ENCODE measurements around the gene SLC48A1.
A peak's percentile ranks its signal among the peaks of the same experiment; 100 is the strongest.
"Not testable (repeated sequence)": the region's sequence is repeated elsewhere in the genome, so short reads cannot be mapped to it uniquely, and the experiment has no call there.

The SLC48A1 gene

GRCh38 chr12:47808050-47808449, 35.0 kb downstream of the SLC48A1 start:
- Histone ChIP-seq H3K27me3 (ENCODE audit: control insufficient read depth in 2 of 2, insufficient read depth in 2 of 2, low read length in 2 of 2) (no peaks in the 10 kb centered on the region), H3K36me3 (ENCODE audit: control insufficient read depth in 2 of 2, insufficient read depth in 2 of 2, low read length in 2 of 2) (no peaks in the 10 kb centered on the region), H3K4me3 (ENCODE audit: low read length in 2 of 2) (no peak overlapping the region), H3K9ac (ENCODE audit: low read depth in 1 of 2, low read length in 2 of 2) (peak overlapping the region in 1 of 2 donors; percentile 60), H3K4me1 (ENCODE audit: control insufficient read depth in 2 of 2, insufficient read depth in 2 of 2, low read length in 2 of 2) (peaks cover 46 to 57% of the 10 kb centered on the region in 2 donors), H3K9me3 (ENCODE audit: control insufficient read depth in 2 of 2, low read length in 2 of 2) (no peaks in the 10 kb centered on the region), H3K27ac (ENCODE audit: low read depth in 2 of 2, low read length in 2 of 2) (peak overlapping the region; percentile 60 to 78)

- peak overlapping the region in 1 of 2 donors; percentile 44 for H3K4me3 ChIP-seq (ENCODE audit: low read length in 2 of 2)
Observed at GRCh38 chr12:47808574-47809365, 35.7 kb downstream of the SLC48A1 start.

GRCh38 chr12:47809518-47809917, 36.5 kb downstream of the SLC48A1 start:
- H3K9me3 ChIP-seq (ENCODE audit: control insufficient read depth in 2 of 2, low read length in 2 of 2), result not testable (repeated sequence)

More at GRCh38 chr12:47808574-47809365, 35.7 kb downstream of the SLC48A1 start:
- Histone ChIP-seq H3K9me3 (ENCODE audit: control insufficient read depth in 2 of 2, low read length in 2 of 2) (no peaks in the 10 kb centered on the region), H3K9ac (ENCODE audit: low read depth in 1 of 2, low read length in 2 of 2) (peak overlapping the region in 1 of 2 donors; percentile 60), H3K27ac (ENCODE audit: low read depth in 2 of 2, low read length in 2 of 2) (peak overlapping the region; percentile 60 to 78), H3K36me3 (ENCODE audit: control insufficient read depth in 2 of 2, insufficient read depth in 2 of 2, low read length in 2 of 2) (no peaks in the 10 kb centered on the region), H3K4me1 (ENCODE audit: control insufficient read depth in 2 of 2, insufficient read depth in 2 of 2, low read length in 2 of 2) (peaks cover 50 to 59% of the 10 kb centered on the region in 2 donors), H3K27me3 (ENCODE audit: control insufficient read depth in 2 of 2, insufficient read depth in 2 of 2, low read length in 2 of 2) (no peaks in the 10 kb centered on the region)

GRCh38 chr12:47811072-47811396, 38.0 kb downstream of the SLC48A1 start:
- Histone ChIP-seq H3K9me3 (ENCODE audit: control insufficient read depth in 2 of 2, low read length in 2 of 2) (no peaks in the 10 kb centered on the region), H3K4me1 (ENCODE audit: control insufficient read depth in 2 of 2, insufficient read depth in 2 of 2, low read length in 2 of 2) (peaks cover 58 to 61% of the 10 kb centered on the region in 2 donors), H3K9ac (ENCODE audit: low read depth in 1 of 2, low read length in 2 of 2) (peak overlapping the region; percentile 13 to 35), H3K36me3 (ENCODE audit: control insufficient read depth in 2 of 2, insufficient read depth in 2 of 2, low read length in 2 of 2) (no peaks in the 10 kb centered on the region), H3K27ac (ENCODE audit: low read depth in 2 of 2, low read length in 2 of 2) (peak overlapping the region; percentile 25 to 94), H3K27me3 (ENCODE audit: control insufficient read depth in 2 of 2, insufficient read depth in 2 of 2, low read length in 2 of 2) (no peaks in the 10 kb centered on the region), H3K4me3 (ENCODE audit: low read length in 2 of 2) (peak overlapping the region in 1 of 2 donors; percentile 4)

More at GRCh38 chr12:47809518-47809917, 36.5 kb downstream of the SLC48A1 start:
- peak overlapping the region in 1 of 2 donors; percentile 94 for H3K27ac ChIP-seq (ENCODE audit: low read depth in 2 of 2, low read length in 2 of 2)
- not testable (repeated sequence) for H3K27me3 ChIP-seq (ENCODE audit: control insufficient read depth in 2 of 2, insufficient read depth in 2 of 2, low read length in 2 of 2); H3K9ac ChIP-seq (ENCODE audit: low read depth in 1 of 2, low read length in 2 of 2); H3K36me3 ChIP-seq (ENCODE audit: control insufficient read depth in 2 of 2, insufficient read depth in 2 of 2, low read length in 2 of 2); H3K4me3 ChIP-seq (ENCODE audit: low read length in 2 of 2)
- H3K4me1 ChIP-seq (ENCODE audit: control insufficient read depth in 2 of 2, insufficient read depth in 2 of 2, low read length in 2 of 2), result peaks cover 56 to 66% of the 10 kb centered on the region in 2 donors

- peaks cover 59 to 60% of the 10 kb centered on the region in 2 donors for H3K4me1 ChIP-seq (ENCODE audit: control insufficient read depth in 2 of 2, insufficient read depth in 2 of 2, low read length in 2 of 2)
- H3K9me3 ChIP-seq (ENCODE audit: control insufficient read depth in 2 of 2, low read length in 2 of 2), result no peaks in the 10 kb centered on the region
- no peaks in the 10 kb centered on the region for H3K36me3 ChIP-seq (ENCODE audit: control insufficient read depth in 2 of 2, insufficient read depth in 2 of 2, low read length in 2 of 2)
- peak overlapping the region; percentile 65 to 76 for H3K4me3 ChIP-seq (ENCODE audit: low read length in 2 of 2)
- no peaks in the 10 kb centered on the region for H3K27me3 ChIP-seq (ENCODE audit: control insufficient read depth in 2 of 2, insufficient read depth in 2 of 2, low read length in 2 of 2)
- H3K27ac ChIP-seq (ENCODE audit: low read depth in 2 of 2, low read length in 2 of 2), result peak overlapping the region; percentile 90 to 94
- peak overlapping the region; percentile 73 to 83 for H3K9ac ChIP-seq (ENCODE audit: low read depth in 1 of 2, low read length in 2 of 2)
Observed at GRCh38 chr12:47811581-47812484, 38.8 kb downstream of the SLC48A1 start.

- Histone ChIP-seq H3K27me3 (ENCODE audit: control insufficient read depth in 2 of 2, insufficient read depth in 2 of 2, low read length in 2 of 2) (no peaks in the 10 kb centered on the region), H3K4me3 (ENCODE audit: low read length in 2 of 2) (peak overlapping the region; percentile 65 to 76), H3K9me3 (ENCODE audit: control insufficient read depth in 2 of 2, low read length in 2 of 2) (no peaks in the 10 kb centered on the region), H3K36me3 (ENCODE audit: control insufficient read depth in 2 of 2, insufficient read depth in 2 of 2, low read length in 2 of 2) (no peaks in the 10 kb centered on the region), H3K27ac (ENCODE audit: low read depth in 2 of 2, low read length in 2 of 2) (peak overlapping the region; percentile 90 to 94), H3K9ac (ENCODE audit: low read depth in 1 of 2, low read length in 2 of 2) (peak overlapping the region; percentile 73 to 83), H3K4me1 (ENCODE audit: control insufficient read depth in 2 of 2, insufficient read depth in 2 of 2, low read length in 2 of 2) (peaks cover 59 to 72% of the 10 kb centered on the region in 2 donors)
Observed at GRCh38 chr12:47812797-47813510, 39.9 kb downstream of the SLC48A1 start.

GRCh38 chr12:47813511-47814196, 40.6 kb downstream of the SLC48A1 start:
- peak overlapping the region; percentile 90 to 94 for H3K27ac ChIP-seq (ENCODE audit: low read depth in 2 of 2, low read length in 2 of 2)
- no peaks in the 10 kb centered on the region for H3K27me3 ChIP-seq (ENCODE audit: control insufficient read depth in 2 of 2, insufficient read depth in 2 of 2, low read length in 2 of 2)
- H3K9ac ChIP-seq (ENCODE audit: low read depth in 1 of 2, low read length in 2 of 2), result peak overlapping the region; percentile 73 to 78
- peak overlapping the region; percentile 65 to 73 for H3K4me3 ChIP-seq (ENCODE audit: low read length in 2 of 2)
- H3K9me3 ChIP-seq (ENCODE audit: control insufficient read depth in 2 of 2, low read length in 2 of 2), result no peaks in the 10 kb centered on the region
- H3K36me3 ChIP-seq (ENCODE audit: control insufficient read depth in 2 of 2, insufficient read depth in 2 of 2, low read length in 2 of 2), result no peaks in the 10 kb centered on the region
- H3K4me1 ChIP-seq (ENCODE audit: control insufficient read depth in 2 of 2, insufficient read depth in 2 of 2, low read length in 2 of 2), result peaks cover 60 to 76% of the 10 kb centered on the region in 2 donors

GRCh38 chr12:47814539-47815170, 41.6 kb downstream of the SLC48A1 start:
- H3K9ac ChIP-seq (ENCODE audit: low read depth in 1 of 2, low read length in 2 of 2), result no peak overlapping the region
- peaks cover 58 to 71% of the 10 kb centered on the region in 2 donors for H3K4me1 ChIP-seq (ENCODE audit: control insufficient read depth in 2 of 2, insufficient read depth in 2 of 2, low read length in 2 of 2)
- no peak overlapping the region for H3K4me3 ChIP-seq (ENCODE audit: low read length in 2 of 2)
- H3K27me3 ChIP-seq (ENCODE audit: control insufficient read depth in 2 of 2, insufficient read depth in 2 of 2, low read length in 2 of 2), result no peaks in the 10 kb centered on the region
- H3K27ac ChIP-seq (ENCODE audit: low read depth in 2 of 2, low read length in 2 of 2), result peak overlapping the region; percentile 90 to 94
- H3K9me3 ChIP-seq (ENCODE audit: control insufficient read depth in 2 of 2, low read length in 2 of 2), result no peaks in the 10 kb centered on the region
- H3K36me3 ChIP-seq (ENCODE audit: control insufficient read depth in 2 of 2, insufficient read depth in 2 of 2, low read length in 2 of 2), result no peaks in the 10 kb centered on the region

GRCh38 chr12:47815447-47815846, 42.4 kb downstream of the SLC48A1 start:
- Histone ChIP-seq H3K4me1 (ENCODE audit: control insufficient read depth in 2 of 2, insufficient read depth in 2 of 2, low read length in 2 of 2) (peaks cover 55 to 69% of the 10 kb centered on the region in 2 donors), H3K27ac (ENCODE audit: low read depth in 2 of 2, low read length in 2 of 2) (peak overlapping the region in 1 of 2 donors; percentile 94)
- H3K36me3 ChIP-seq (ENCODE audit: control insufficient read depth in 2 of 2, insufficient read depth in 2 of 2, low read length in 2 of 2); H3K4me3 ChIP-seq (ENCODE audit: low read length in 2 of 2); H3K27me3 ChIP-seq (ENCODE audit: control insufficient read depth in 2 of 2, insufficient read depth in 2 of 2, low read length in 2 of 2); H3K9me3 ChIP-seq (ENCODE audit: control insufficient read depth in 2 of 2, low read length in 2 of 2); H3K9ac ChIP-seq (ENCODE audit: low read depth in 1 of 2, low read length in 2 of 2): not testable (repeated sequence)
